Measurements from ENCODE around the gene MLLT10.

MLLT10 gene

GRCh38 chr10:21527598-21528235 lies 6.3 kb upstream of the MLLT10 start:
- no peak for TF ChIP-seq CTCF (IDR thresholded peaks at IDR 0.05; ENCODE audit: control insufficient read depth, extremely low read depth, insufficient read depth)
- DNase-seq (ENCODE audit: low read depth), result no peak
- H3K4me3 ChIP-seq (ENCODE audit: low read depth, low read length), result no peak overlapping the region

- DNase-seq (ENCODE audit: low read depth), result no peak
- H3K4me3 ChIP-seq (ENCODE audit: low read depth, low read length), result no peak overlapping the region
- no peak for TF ChIP-seq CTCF (IDR thresholded peaks at IDR 0.05; ENCODE audit: control insufficient read depth, extremely low read depth, insufficient read depth)
These were observed 5.6 kb upstream of the MLLT10 start for GRCh38 chr10:21528236-21529031.

GRCh38 chr10:21529032-21529910 lies 4.8 kb upstream of the MLLT10 start:
- no peak overlapping the region for H3K4me3 ChIP-seq (ENCODE audit: low read depth, low read length)
- DNase-seq (ENCODE audit: low read depth), result no peak

GRCh38 chr10:21530168-21530567 lies 3.9 kb upstream of the MLLT10 start:
- DNase-seq (ENCODE audit: low read depth), result no peak
- TF ChIP-seq CTCF (IDR thresholded peaks at IDR 0.05; ENCODE audit: control insufficient read depth, extremely low read depth, insufficient read depth), result no peak
- H3K4me3 ChIP-seq (ENCODE audit: low read depth, low read length), result no peak overlapping the region

More at GRCh38 chr10:21529032-21529910, 4.8 kb upstream of the MLLT10 start:
- no peak for TF ChIP-seq CTCF (IDR thresholded peaks at IDR 0.05; ENCODE audit: control insufficient read depth, extremely low read depth, insufficient read depth)

GRCh38 chr10:21530641-21531040 lies 3.4 kb upstream of the MLLT10 start:
- TF ChIP-seq CTCF (IDR thresholded peaks at IDR 0.05; ENCODE audit: control insufficient read depth, extremely low read depth, insufficient read depth), result no peak
- H3K4me3 ChIP-seq (ENCODE audit: low read depth, low read length), result no peak overlapping the region
- DNase-seq (ENCODE audit: low read depth), result no peak

- no peak overlapping the region for H3K4me3 ChIP-seq (ENCODE audit: low read depth, low read length)
- DNase-seq (ENCODE audit: low read depth), result no peak
- TF ChIP-seq CTCF (IDR thresholded peaks at IDR 0.05; ENCODE audit: control insufficient read depth, extremely low read depth, insufficient read depth), result no peak
These were observed 2.9 kb upstream of the MLLT10 start for GRCh38 chr10:21531164-21531563.

Data from LNCaP clone FGC (cell line).